NOMO-1 treated with DMSO at 0.1 percent for 48 hours (cell line): ENCODE measurements around the gene FOXP1.
A peak's percentile ranks its signal among the peaks of the same experiment; 100 is the strongest.

Experiments
- DNase-seq: peaks from one replicate; lab custom pipeline; 2025; ENCODE audit not compliant: unreplicated experiment; lab: John Stamatoyannopoulos, UW

The FOXP1 gene

GRCh38 chr3:71587958-71588357 is 4.4 kb upstream of the FOXP1 start:
- DNase-seq, result no peak

GRCh38 chr3:71586810-71587242 is 3.3 kb upstream of the FOXP1 start:
- DNase-seq, result no peak

GRCh38 chr3:71585887-71586809 is 2.6 kb upstream of the FOXP1 start:
- peak; percentile 25 for DNase-seq

GRCh38 chr3:71585131-71585530 is 1.6 kb upstream of the FOXP1 start:
- DNase-seq, result peak; percentile 42

GRCh38 chr3:71584394-71585011 is 975 bp upstream of the FOXP1 start:
- peak; percentile 63 for DNase-seq

- DNase-seq, result peak; percentile 49
Observed at GRCh38 chr3:71582612-71583565, 639 bp downstream of the FOXP1 start.

GRCh38 chr3:71582036-71582611 is 1.4 kb downstream of the FOXP1 start:
- peak; percentile 84 for DNase-seq

GRCh38 chr3:71581457-71582035 is 2.0 kb downstream of the FOXP1 start:
- peak; percentile 35 for DNase-seq

- DNase-seq, result peak; percentile 5
Observed at GRCh38 chr3:71580636-71581456, 2.7 kb downstream of the FOXP1 start.

- peak; percentile 66 for DNase-seq
Observed at GRCh38 chr3:71579935-71580406, 3.6 kb downstream of the FOXP1 start.

- DNase-seq, result peak; percentile 19
Observed at GRCh38 chr3:71579326-71579934, 4.1 kb downstream of the FOXP1 start.

GRCh38 chr3:71578054-71578751 is 5.3 kb downstream of the FOXP1 start:
- peak; percentile 57 for DNase-seq

- peak; percentile 45 for DNase-seq
Observed at GRCh38 chr3:71577011-71577410, 6.5 kb downstream of the FOXP1 start.

GRCh38 chr3:71575433-71575832 is 8.1 kb downstream of the FOXP1 start:
- no peak for DNase-seq

GRCh38 chr3:71573181-71573580 is 10.3 kb downstream of the FOXP1 start:
- no peak for DNase-seq

GRCh38 chr3:71570546-71570945 is 13.0 kb downstream of the FOXP1 start:
- no peak for DNase-seq

- DNase-seq, result no peak
Observed at GRCh38 chr3:71568207-71568606, 15.3 kb downstream of the FOXP1 start.

GRCh38 chr3:71566776-71567175 is 16.8 kb downstream of the FOXP1 start:
- no peak for DNase-seq
